Smooth muscle cell (in vitro differentiated cells): ENCODE data around the gene SEC24D. TPM values are rescaled to one million over a fixed set of nuclear protein-coding genes. Genes with fewer than 3 reads are reported as not detected.
"Not testable (repeated sequence)": the region's sequence is repeated elsewhere in the genome, so short reads cannot be mapped to it uniquely, and the experiment has no call there.

ENCODE experiments used
- DNase-seq: peaks from one replicate; lab custom pipeline; 2025; ENCODE audit not compliant: unreplicated experiment; lab: John Stamatoyannopoulos, UW
- H2AFZ ChIP-seq: fragments of 200-600 bp; sonication (generic); 2 replicates; pipeline ENCODE4 v1.6.0; 2016; ENCODE audit warnings: antibody characterized with exemption, low read depth, mild to moderate bottlenecking
- H3F3A ChIP-seq: fragments of 200-600 bp; sonication (generic); 2 replicates; pipeline ENCODE4 v1.6.0; 2017; ENCODE audit warnings: antibody characterized with exemption, low read depth
- H3K27ac ChIP-seq: fragments of 200-600 bp; sonication (generic); 2 replicates; pipeline ENCODE4 v1.5.1; 2016; ENCODE audit warnings: low read depth, mild to moderate bottlenecking
- H3K27me3 ChIP-seq: fragments of 200-600 bp; sonication (generic); 2 replicates; pipeline ENCODE4 v1.6.1; 2016; ENCODE audit warnings: low read depth, mild to moderate bottlenecking
- H3K36me3 ChIP-seq: fragments of 200-600 bp; sonication (generic); 2 replicates; pipeline ENCODE4 v1.5.1; 2016; ENCODE audit warnings: low read depth
- H3K4me1 ChIP-seq: fragments of 200-600 bp; sonication (generic); 2 replicates; pipeline ENCODE4 v1.5.1; 2016; ENCODE audit warnings: low read depth
- H3K4me2 ChIP-seq: fragments of 200-600 bp; sonication (generic); 2 replicates; pipeline ENCODE4 v1.6.0; 2016; ENCODE audit warnings: mild to moderate bottlenecking
- H3K4me3 ChIP-seq: fragments of 200-600 bp; sonication (generic); 2 replicates; pipeline ENCODE4 v1.5.1; 2016; ENCODE audit warnings: mild to moderate bottlenecking
- H3K79me2 ChIP-seq: fragments of 200-600 bp; sonication (generic); 2 replicates; pipeline ENCODE4 v1.6.0; 2016; ENCODE audit warnings: low read depth, mild to moderate bottlenecking
- H3K9ac ChIP-seq: fragments of 200-600 bp; sonication (generic); 2 replicates; pipeline ENCODE4 v1.6.0; 2016; ENCODE audit warnings: low read depth
- H3K9me3 ChIP-seq: fragments of 200-600 bp; sonication (generic); replicated peaks from 2 replicates; pipeline ENCODE4 v1.5.1; 2016; ENCODE audit warnings: low read depth
- H4K20me1 ChIP-seq: fragments of 200-600 bp; sonication (generic); 2 replicates; pipeline ENCODE4 v1.6.0; 2016; ENCODE audit warnings: low read depth
- CTCF ChIP-seq: fragments of 200-600 bp; sonication (generic); IDR thresholded peaks from 2 replicates; pipeline ENCODE4 v1.5.1; 2017; ENCODE audit warnings: borderline replicate concordance, mild to moderate bottlenecking, antibody characterized with exemption; ENCODE audit not compliant: insufficient read depth, poor library complexity, severe bottlenecking
- WGBS: methylation state at CpG from one replicate; pipeline ENCODE4 v1.1.7; 2016; ENCODE audit warnings: low lambda C conversion rate; 5-methylcytosine and 5-hydroxymethylcytosine counted together
- polyA plus RNA-seq: library from polyadenylated mRNA; unstranded; fragments of >200 nt; fragmentation: Nextera tagmentation; extraction: Ambion mirVana; gene quantifications from 2 replicates; pipeline ENCODE4 v1.2.1, GENCODE V29; 2016
- total RNA-seq: library from RNA; depleted of rRNA; stranded (reverse); fragments of >200 nt; gene quantifications from 2 replicates; pipeline ENCODE4 v1.2.3, GENCODE V29; 2014

Gene SEC24D
- total and polyA plus RNA-seq, 2 experiments from 2014 or later = 163 to 237 TPM

- no peaks in the 10 kb centered on the region for H3K27me3 ChIP-seq
- H3K9me3 ChIP-seq = no peaks in the 10 kb centered on the region
- H2AFZ ChIP-seq = no peak overlapping the region
- H3K36me3 ChIP-seq = peaks cover 24% of the 10 kb centered on the region
- peaks cover 68% of the 10 kb centered on the region for H3K79me2 ChIP-seq
- H3F3A ChIP-seq = peaks cover 8% of the 10 kb centered on the region
- no peak overlapping the region for H3K4me2 ChIP-seq
- no peak for TF ChIP-seq CTCF
- no peak overlapping the region for H3K4me3 ChIP-seq
- DNase-seq = no peak
- WGBS = 93% methylated on average over 1 of the region's 1 CpG
- H3K9ac ChIP-seq = no peak overlapping the region
- peaks cover 87% of the 10 kb centered on the region for H4K20me1 ChIP-seq
- H3K27ac ChIP-seq = no peak overlapping the region
- H3K4me1 ChIP-seq = no peaks in the 10 kb centered on the region
These were observed 48.0 kb downstream of the SEC24D start for GRCh38 chr4:118787844-118788380.

GRCh38 chr4:118784776-118785175 lies 51.1 kb downstream of the SEC24D start:
- peaks cover 32% of the 10 kb centered on the region for H3K36me3 ChIP-seq
- peaks cover 21% of the 10 kb centered on the region for H3F3A ChIP-seq
- no peak overlapping the region for H2AFZ ChIP-seq
- WGBS = 100% methylated on average over 1 of the region's 1 CpG
- peaks cover 65% of the 10 kb centered on the region for H4K20me1 ChIP-seq
- no peak overlapping the region for H3K4me2 ChIP-seq
- H3K27ac ChIP-seq = no peak overlapping the region
- H3K9ac ChIP-seq = no peak overlapping the region
- no peak overlapping the region for H3K4me3 ChIP-seq
- TF ChIP-seq CTCF = no peak
- no peaks in the 10 kb centered on the region for H3K4me1 ChIP-seq
- no peak for DNase-seq
- peaks cover 58% of the 10 kb centered on the region for H3K79me2 ChIP-seq
- H3K9me3 ChIP-seq = no peaks in the 10 kb centered on the region
- H3K27me3 ChIP-seq = no peaks in the 10 kb centered on the region

- peaks cover 56% of the 10 kb centered on the region for H4K20me1 ChIP-seq
- peaks cover 32% of the 10 kb centered on the region for H3K36me3 ChIP-seq
- no peak for DNase-seq
- H3K4me2 ChIP-seq = no peak overlapping the region
- 88% methylated on average over 5 of the region's 5 CpGs for WGBS
- H3K79me2 ChIP-seq = peaks cover 51% of the 10 kb centered on the region
- no peaks in the 10 kb centered on the region for H3K27me3 ChIP-seq
- H3K27ac ChIP-seq = no peak overlapping the region
- H3K9me3 ChIP-seq = no peaks in the 10 kb centered on the region
- peaks cover 29% of the 10 kb centered on the region for H3F3A ChIP-seq
- H3K4me1 ChIP-seq = no peaks in the 10 kb centered on the region
- H3K9ac ChIP-seq = no peak overlapping the region
- TF ChIP-seq CTCF = no peak
- no peak overlapping the region for H2AFZ ChIP-seq
- H3K4me3 ChIP-seq = no peak overlapping the region
These were observed 52.0 kb downstream of the SEC24D start for GRCh38 chr4:118783887-118784286.

GRCh38 chr4:118782886-118783285 lies 53.0 kb downstream of the SEC24D start:
- not testable (repeated sequence) for H3K4me3 ChIP-seq, H3K27ac ChIP-seq, H3K9me3 ChIP-seq, H3K27me3 ChIP-seq, H2AFZ ChIP-seq, DNase-seq, H3K4me2 ChIP-seq, H3K4me1 ChIP-seq, H3K9ac ChIP-seq
- H3K79me2 ChIP-seq = peaks cover 41% of the 10 kb centered on the region
- peaks cover 34% of the 10 kb centered on the region for H3F3A ChIP-seq
- peaks cover 26% of the 10 kb centered on the region for H3K36me3 ChIP-seq
- WGBS = 98% methylated on average over 13 of the region's 13 CpGs
- peaks cover 46% of the 10 kb centered on the region for H4K20me1 ChIP-seq

- not testable (repeated sequence) for H3K4me2 ChIP-seq, H2AFZ ChIP-seq, H3K4me3 ChIP-seq, H3K27me3 ChIP-seq, H3K9ac ChIP-seq, H3K9me3 ChIP-seq, H3K36me3 ChIP-seq, DNase-seq, H3K27ac ChIP-seq
- Histone ChIP-seq H3K79me2 (peaks cover 18% of the 10 kb centered on the region), H3F3A (peaks cover 53% of the 10 kb centered on the region), H3K4me1 (peaks cover 31% of the 10 kb centered on the region), H4K20me1 (peaks cover 49% of the 10 kb centered on the region)
- 68% methylated on average over 2 of the region's 2 CpGs for WGBS
These were observed 58.3 kb downstream of the SEC24D start for GRCh38 chr4:118777649-118778048.

GRCh38 chr4:118776955-118777640 lies 58.8 kb downstream of the SEC24D start:
- Histone ChIP-seq H3K4me2 (peak overlapping the region; percentile 29), H3F3A (peaks cover 55% of the 10 kb centered on the region), H3K79me2 (peaks cover 18% of the 10 kb centered on the region), H4K20me1 (peaks cover 55% of the 10 kb centered on the region), H3K27ac (peak overlapping the region; percentile 78), H3K4me1 (peaks cover 35% of the 10 kb centered on the region)
- DNase-seq, H3K9ac ChIP-seq, H3K4me3 ChIP-seq, H2AFZ ChIP-seq, H3K27me3 ChIP-seq, H3K36me3 ChIP-seq, H3K9me3 ChIP-seq: not testable (repeated sequence)
- WGBS = 94% methylated on average over 2 of the region's 2 CpGs
